Keratinocyte (primary cell): Measurements from ENCODE around the gene XRRA1. TPM values are rescaled to one million over a fixed set of nuclear protein-coding genes. Genes with fewer than 3 reads are reported as not detected.

Source experiments
- DNase-seq: peaks from one replicate; pipeline ENCODE4 v3.0.0-alpha.2; 2011; ENCODE audit warnings: low read depth, missing footprints, low spot score
- FAIRE-seq: peaks from 2 replicates; lab custom pipeline; 2011; peaks lifted over from hg19 to GRCh38; lab: Jason Lieb, UNC
- H2AFZ ChIP-seq: 2 replicates; pipeline ENCODE4 v1.6.0; 2012; ENCODE audit warnings: low read length, control low read depth, inconsistent platforms; ENCODE audit not compliant: control insufficient read depth
- H3K27ac ChIP-seq: 2 replicates; pipeline ENCODE4 v1.5.1; 2011; ENCODE audit warnings: low read length; ENCODE audit not compliant: control insufficient read depth, insufficient read depth
- H3K27me3 ChIP-seq: 3 replicates; pipeline ENCODE4 v1.6.0; 2011; ENCODE audit warnings: low read length; ENCODE audit not compliant: control insufficient read depth, insufficient read depth; ENCODE audit errors: extremely low read depth
- H3K36me3 ChIP-seq, 2 experiments: 2 replicates in 1 of 2; 3 replicates in 1 of 2; pipeline ENCODE4 v1.5.1; 2011; ENCODE audit warnings: low read length in 2 of 2, mild to moderate bottlenecking in 1 of 2; ENCODE audit not compliant: control insufficient read depth in 2 of 2, insufficient read depth in 2 of 2; ENCODE audit errors: extremely low read depth in 1 of 2
- H3K4me1 ChIP-seq: 3 replicates; pipeline ENCODE4 v1.5.1; 2011; ENCODE audit warnings: low read length; ENCODE audit not compliant: control insufficient read depth, insufficient read depth; ENCODE audit errors: extremely low read depth
- H3K4me2 ChIP-seq: 3 replicates; pipeline ENCODE4 v1.6.0; 2011; ENCODE audit warnings: low read depth, low read length; ENCODE audit not compliant: control insufficient read depth, insufficient read depth; ENCODE audit errors: extremely low read depth
- H3K4me3 ChIP-seq, 3 experiments: fragments of 200-600 bp in 1 of 3; sonication (generic) in 1 of 3; 2 replicates in 2 of 3; 3 replicates in 1 of 3; pipeline ENCODE4 v1.5.1; 2011 to 2016; ENCODE audit warnings: low read length in 3 of 3, mild to moderate bottlenecking in 3 of 3, control low read depth in 2 of 3, inconsistent platforms in 1 of 3, low read depth in 1 of 3, mixed read lengths in 1 of 3, mixed run types in 1 of 3, moderate library complexity in 1 of 3; ENCODE audit not compliant: control insufficient read depth in 2 of 3, insufficient read depth in 2 of 3; ENCODE audit errors: extremely low read depth in 1 of 3
- H3K79me2 ChIP-seq: 2 replicates; pipeline ENCODE4 v1.6.0; 2012; ENCODE audit warnings: low read length; ENCODE audit not compliant: control insufficient read depth, insufficient read depth
- H3K9ac ChIP-seq: 3 replicates; pipeline ENCODE4 v1.6.0; 2011; ENCODE audit warnings: low read length; ENCODE audit not compliant: control insufficient read depth, insufficient read depth; ENCODE audit errors: extremely low read depth
- H3K9me1 ChIP-seq: 3 replicates; pipeline ENCODE4 v1.6.0; 2011; ENCODE audit warnings: low read length; ENCODE audit not compliant: control insufficient read depth, insufficient read depth; ENCODE audit errors: extremely low read depth
- H3K9me3 ChIP-seq: 2 replicates; pipeline ENCODE4 v1.5.1; 2012; ENCODE audit warnings: low read depth, low read length; ENCODE audit not compliant: control insufficient read depth
- H4K20me1 ChIP-seq: 3 replicates; pipeline ENCODE4 v1.6.0; 2011; ENCODE audit warnings: low read length; ENCODE audit not compliant: control insufficient read depth, insufficient read depth; ENCODE audit errors: extremely low read depth
- CTCF ChIP-seq, 3 experiments: IDR thresholded peaks in 1 of 3; conservative IDR thresholded peaks in 1 of 3; optimal IDR thresholded peaks in 1 of 3; 2 replicates in 2 of 3; 3 replicates in 1 of 3; pipeline versions ENCODE3 to v1.5.1; 2011; ENCODE audit warnings: low read length in 3 of 3, mild to moderate bottlenecking in 3 of 3, moderate library complexity in 2 of 3, control low read depth in 1 of 3, inconsistent platforms in 1 of 3; ENCODE audit not compliant: insufficient read depth in 2 of 3; ENCODE audit errors: extremely low read depth in 1 of 3
- EZH2 ChIP-seq: IDR thresholded peaks from one replicate; pipeline ENCODE4 v1.6.1; 2012; ENCODE audit warnings: inconsistent platforms, mild to moderate bottlenecking, low read length, moderate library complexity
- dilution Hi-C: fragments of 300-500 bp; cut with MboI; formaldehyde crosslinking; loops from one replicate; pipeline ENCODE4 v1.7.0; 2020; ENCODE audit warnings: low sequenced_read_pairs; ENCODE audit not compliant: extremely low pct_ligation_motif_present
- polyA plus RNA-seq, 5 experiments: library from polyadenylated mRNA; depleted of rRNA in 3 of 5; stranded (reverse) in 3 of 5; stranded (forward) in 1 of 5; unstranded in 1 of 5; fragments of >200 nt; gene quantifications; 1 replicate in 1 of 5; 2 replicates in 3 of 5; 3 replicates in 1 of 5; pipeline versions ENCODE4 v1.2.1 to v1.2.3, GENCODE V29; 2011 to 2012; ENCODE audit warnings: missing spikeins in 2 of 5, low read depth in 1 of 5, low replicate concordance in 1 of 5

Gene XRRA1
- polyA plus RNA-seq, 1 donor (not counting 4 experiments of a cell fraction or from before 2014, with no cell fraction given), result 9.1 TPM

GRCh38 chr11:74847895-74848294 is 101.0 kb downstream of the XRRA1 start:
- no peak overlapping the region for H3K27ac ChIP-seq
- H3K4me1 ChIP-seq, result peaks cover 5% of the 10 kb centered on the region
- no peak overlapping the region for H3K9ac ChIP-seq
- H3K9me1 ChIP-seq, result no peaks in the 10 kb centered on the region
- no peak for DNase-seq
- no peak overlapping the region for H2AFZ ChIP-seq
- no peaks in the 10 kb centered on the region for H4K20me1 ChIP-seq
- peaks cover 17 to 22% of the 10 kb centered on the region in 2 experiments for H3K36me3 ChIP-seq
- H3K4me3 ChIP-seq, result no peak overlapping the region
- H3K79me2 ChIP-seq, result no peaks in the 10 kb centered on the region
- no peak overlapping the region for H3K4me2 ChIP-seq
- FAIRE-seq, result no peak
- no peaks in the 10 kb centered on the region for H3K9me3 ChIP-seq
- no peaks in the 10 kb centered on the region for H3K27me3 ChIP-seq
- dilution Hi-C loops, result no loop called here
- no peak for TF ChIP-seq EZH2
- no peak for TF ChIP-seq CTCF (optimal IDR thresholded peaks at IDR 0.05 in 1 of 3, IDR thresholded peaks at IDR 0.05 in 1 of 3, conservative IDR thresholded peaks at IDR 0.05 in 1 of 3; ENCODE audit: extremely low read depth in 1 of 3, insufficient read depth in 2 of 3, low read length in 3 of 3)

DNA sequence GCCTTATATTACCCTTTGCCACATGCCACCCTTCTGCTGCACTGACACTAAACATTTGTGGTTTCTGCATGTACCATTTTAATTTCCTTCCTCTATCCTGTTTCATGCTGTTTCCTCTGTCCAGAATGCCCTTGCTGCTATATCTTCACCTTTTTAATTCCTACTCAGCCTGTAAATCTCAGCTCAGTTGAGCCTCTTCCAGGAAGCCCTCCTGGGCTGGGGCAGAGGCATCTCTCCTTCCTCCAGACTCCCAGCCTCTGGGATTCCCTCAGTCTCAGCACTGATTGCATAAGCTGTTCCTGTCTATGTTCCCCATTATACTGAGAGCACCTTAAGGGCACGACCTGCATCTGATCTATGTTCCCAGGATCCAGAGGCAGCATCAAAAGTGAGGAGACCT is 101.5 kb downstream of the XRRA1 start:
- H3K4me3 ChIP-seq, result no peak overlapping the region
- no peak for FAIRE-seq
- TF ChIP-seq EZH2 (no peak), CTCF (optimal IDR thresholded peaks at IDR 0.05 in 1 of 3, IDR thresholded peaks at IDR 0.05 in 1 of 3, conservative IDR thresholded peaks at IDR 0.05 in 1 of 3; ENCODE audit: extremely low read depth in 1 of 3, insufficient read depth in 2 of 3, low read length in 3 of 3) (no peak)
- H3K36me3 ChIP-seq, result peaks cover 18 to 22% of the 10 kb centered on the region in 2 experiments
- H3K9me3 ChIP-seq, result no peaks in the 10 kb centered on the region
- no peak overlapping the region for H3K27ac ChIP-seq
- no peaks in the 10 kb centered on the region for H3K79me2 ChIP-seq
- H3K27me3 ChIP-seq, result no peaks in the 10 kb centered on the region
- H2AFZ ChIP-seq, result no peak overlapping the region
- peaks cover 5% of the 10 kb centered on the region for H3K4me1 ChIP-seq
- H4K20me1 ChIP-seq, result no peaks in the 10 kb centered on the region
- no peak overlapping the region for H3K4me2 ChIP-seq
- no peaks in the 10 kb centered on the region for H3K9me1 ChIP-seq
- dilution Hi-C loops, result no loop called here
- H3K9ac ChIP-seq, result no peak overlapping the region
- no peak for DNase-seq
